Mucosa of rectum (tissue), 2 donors: Measurements from ENCODE around the gene IL4I1.
"Not testable (repeated sequence)": the region's sequence is repeated elsewhere in the genome, so short reads cannot be mapped to it uniquely, and the experiment has no call there.

Experiments used
- H3K27ac ChIP-seq, 2 donors: one replicate each; pipeline ENCODE4 v1.7.0; 2013; ENCODE audit warnings: inconsistent platforms in 2 of 2, low read depth in 2 of 2, low read length in 2 of 2
- H3K27me3 ChIP-seq, 2 donors: one replicate each; pipeline ENCODE4 v1.7.0; 2013; ENCODE audit warnings: low read length in 2 of 2; ENCODE audit not compliant: control insufficient read depth in 2 of 2, insufficient read depth in 2 of 2
- H3K36me3 ChIP-seq, 2 donors: one replicate each; pipeline ENCODE4 v1.7.0; 2013; ENCODE audit warnings: low read length in 2 of 2; ENCODE audit not compliant: control insufficient read depth in 2 of 2, insufficient read depth in 2 of 2
- H3K4me1 ChIP-seq, 2 donors: one replicate each; pipeline ENCODE4 v1.7.0; 2013; ENCODE audit warnings: low read length in 2 of 2, mild to moderate bottlenecking in 1 of 2; ENCODE audit not compliant: control insufficient read depth in 2 of 2, insufficient read depth in 2 of 2
- H3K4me3 ChIP-seq, 2 donors: one replicate each; pipeline ENCODE4 v1.7.0; 2013; ENCODE audit warnings: low read length in 2 of 2
- H3K9ac ChIP-seq, 2 donors: one replicate each; pipeline ENCODE4 v1.7.0; 2013; ENCODE audit warnings: low read length in 2 of 2, low read depth in 1 of 2, mild to moderate bottlenecking in 1 of 2
- H3K9me3 ChIP-seq, 2 donors: one replicate each; pipeline ENCODE4 v1.7.0; 2013; ENCODE audit warnings: low read length in 2 of 2; ENCODE audit not compliant: control insufficient read depth in 2 of 2
- donor health status: healthy.
- donor health status: Normal muscosa, but diverticular disease.

IL4I1 gene

GRCh38 chr19:49896863-49897621 lies at the start of gene IL4I1:
TSS of gene IL4I1 (minus strand) at chr19:49896887. CDS start at chr19:49896160, 727 bp downstream.
- H3K27me3 ChIP-seq: no peaks in the 10 kb centered on the region
- H3K4me3 ChIP-seq: peak within 1 kb of the TSS in 1 of 2 donors; percentile 16

GRCh38 chr19:49946415-49946814 lies 49.7 kb upstream of the IL4I1 start:
- no peaks in the 10 kb centered on the region for H3K27me3 ChIP-seq

More at GRCh38 chr19:49896863-49897621, at the start of gene IL4I1:
- H3K9me3 ChIP-seq: no peaks in the 10 kb centered on the region
- no peak within 1 kb of the TSS for H3K9ac ChIP-seq
- H3K4me1 ChIP-seq: peaks cover 3 to 7% of the 10 kb centered on the region in 2 donors
- no peaks in the 10 kb centered on the region for H3K36me3 ChIP-seq
- H3K27ac ChIP-seq: peak within 1 kb of the TSS; percentile 37 to 48

GRCh38 chr19:49944567-49944966 lies 47.9 kb upstream of the IL4I1 start:
- H3K27me3 ChIP-seq, H3K27ac ChIP-seq, H3K4me1 ChIP-seq, H3K36me3 ChIP-seq, H3K9ac ChIP-seq, H3K4me3 ChIP-seq, H3K9me3 ChIP-seq: not testable (repeated sequence)

More at GRCh38 chr19:49946415-49946814, 49.7 kb upstream of the IL4I1 start:
- no peaks in the 10 kb centered on the region for H3K36me3 ChIP-seq
- no peak overlapping the region for H3K9ac ChIP-seq
- peaks cover 0 to under 1% of the 10 kb centered on the region in 2 donors for H3K4me1 ChIP-seq
- no peak overlapping the region for H3K27ac ChIP-seq
- H3K9me3 ChIP-seq: no peaks in the 10 kb centered on the region
- H3K4me3 ChIP-seq: no peak overlapping the region

- Histone ChIP-seq H3K4me1 (peaks cover 4% of the 10 kb centered on the region in 2 donors), H3K9ac (no peak overlapping the region), H3K36me3 (no peaks in the 10 kb centered on the region), H3K9me3 (no peaks in the 10 kb centered on the region), H3K4me3 (no peak overlapping the region), H3K27ac (no peak overlapping the region), H3K27me3 (no peaks in the 10 kb centered on the region)
These were observed 43.8 kb upstream of the IL4I1 start for GRCh38 chr19:49940482-49940791.

GRCh38 chr19:49939721-49940481 lies 43.2 kb upstream of the IL4I1 start:
- Histone ChIP-seq H3K36me3 (no peaks in the 10 kb centered on the region), H3K4me3 (no peak overlapping the region), H3K27me3 (no peaks in the 10 kb centered on the region), H3K9ac (no peak overlapping the region), H3K27ac (no peak overlapping the region), H3K9me3 (no peaks in the 10 kb centered on the region), H3K4me1 (peaks cover 4% of the 10 kb centered on the region in 2 donors)

GRCh38 chr19:49938662-49939061 lies 42.0 kb upstream of the IL4I1 start:
- Histone ChIP-seq H3K27ac (no peak overlapping the region), H3K4me3 (no peak overlapping the region), H3K36me3 (no peaks in the 10 kb centered on the region)

GRCh38 chr19:49937750-49938381 lies 41.2 kb upstream of the IL4I1 start:
- Histone ChIP-seq H3K27ac (no peak overlapping the region), H3K36me3 (peaks cover 0 to 1% of the 10 kb centered on the region in 2 donors), H3K4me3 (peak overlapping the region; percentile 22 to 37), H3K9me3 (no peaks in the 10 kb centered on the region), H3K27me3 (no peaks in the 10 kb centered on the region), H3K4me1 (peaks cover 4% of the 10 kb centered on the region in 2 donors), H3K9ac (no peak overlapping the region)

More at GRCh38 chr19:49938662-49939061, 42.0 kb upstream of the IL4I1 start:
- Histone ChIP-seq H3K9me3 (no peaks in the 10 kb centered on the region), H3K9ac (no peak overlapping the region), H3K4me1 (peaks cover 4% of the 10 kb centered on the region in 2 donors), H3K27me3 (no peaks in the 10 kb centered on the region)

- H3K9ac ChIP-seq: no peak overlapping the region
- no peak overlapping the region for H3K27ac ChIP-seq
- H3K27me3 ChIP-seq: no peaks in the 10 kb centered on the region
- H3K36me3 ChIP-seq: peaks cover 0 to 4% of the 10 kb centered on the region in 2 donors
- H3K4me3 ChIP-seq: no peak overlapping the region
- H3K4me1 ChIP-seq: peaks cover 4% of the 10 kb centered on the region in 2 donors
- H3K9me3 ChIP-seq: no peaks in the 10 kb centered on the region
These were observed 39.9 kb upstream of the IL4I1 start for GRCh38 chr19:49936549-49936948.

- Histone ChIP-seq H3K9me3 (no peaks in the 10 kb centered on the region), H3K27me3 (no peaks in the 10 kb centered on the region), H3K4me3 (no peak overlapping the region), H3K27ac (no peak overlapping the region), H3K4me1 (peaks cover 4 to 6% of the 10 kb centered on the region in 2 donors), H3K9ac (no peak overlapping the region), H3K36me3 (peaks cover 0 to 4% of the 10 kb centered on the region in 2 donors)
These were observed 37.0 kb upstream of the IL4I1 start for GRCh38 chr19:49933643-49934042.

- peaks cover 0 to 5% of the 10 kb centered on the region in 2 donors for H3K36me3 ChIP-seq
- no peak overlapping the region for H3K9ac ChIP-seq
- no peaks in the 10 kb centered on the region for H3K27me3 ChIP-seq
These were observed 36.0 kb upstream of the IL4I1 start for GRCh38 chr19:49932731-49933131.

More at GRCh38 chr19:49932731-49933131, 36.0 kb upstream of the IL4I1 start:
- no peak overlapping the region for H3K27ac ChIP-seq
- H3K9me3 ChIP-seq: no peaks in the 10 kb centered on the region
- no peak overlapping the region for H3K4me3 ChIP-seq
- peaks cover 3 to 10% of the 10 kb centered on the region in 2 donors for H3K4me1 ChIP-seq
